GM21576 (cell line): ENCODE results near the gene B3GAT2.

ENCODE experiments used
- ATAC-seq: cut with Tn5 transposase; IDR thresholded peaks from one replicate; pipeline ENCODE4 v1.9.1; 2021; ENCODE audit warnings: mild to moderate bottlenecking, moderate library complexity; ENCODE audit not compliant: unreplicated experiment

Gene B3GAT2

GRCh38 chr6:70844301-70844700 lies 112.6 kb downstream of the B3GAT2 start:
- ATAC-seq: no peak

DNA sequence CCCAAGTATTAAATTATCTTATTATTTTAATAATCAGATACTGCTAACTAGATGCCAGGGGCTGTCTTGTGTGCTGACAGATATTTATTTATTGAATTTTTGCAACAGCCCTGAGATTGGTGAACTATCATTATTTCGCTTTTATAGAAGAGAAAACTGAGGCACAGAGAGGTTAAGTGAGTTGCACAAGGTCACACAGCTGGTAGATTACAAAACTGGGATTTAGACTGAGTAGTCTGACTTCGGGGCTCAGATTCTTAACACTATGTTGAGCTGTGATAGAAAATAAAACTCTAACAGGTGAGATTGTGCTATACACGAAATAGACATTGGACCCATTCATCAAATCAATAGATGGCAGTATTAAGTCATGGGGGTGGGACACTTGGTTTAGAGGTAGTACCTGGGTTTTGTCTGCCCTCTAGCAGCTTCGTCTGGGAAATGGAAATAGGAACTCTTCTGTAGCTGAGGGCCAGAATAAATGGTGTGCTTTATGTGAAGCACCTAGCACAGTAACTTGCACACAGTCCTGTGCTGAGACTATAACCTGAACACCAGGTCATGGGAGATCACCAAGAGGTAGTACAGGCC lies 113.4 kb downstream of the B3GAT2 start:
- ATAC-seq: no peak

DNA sequence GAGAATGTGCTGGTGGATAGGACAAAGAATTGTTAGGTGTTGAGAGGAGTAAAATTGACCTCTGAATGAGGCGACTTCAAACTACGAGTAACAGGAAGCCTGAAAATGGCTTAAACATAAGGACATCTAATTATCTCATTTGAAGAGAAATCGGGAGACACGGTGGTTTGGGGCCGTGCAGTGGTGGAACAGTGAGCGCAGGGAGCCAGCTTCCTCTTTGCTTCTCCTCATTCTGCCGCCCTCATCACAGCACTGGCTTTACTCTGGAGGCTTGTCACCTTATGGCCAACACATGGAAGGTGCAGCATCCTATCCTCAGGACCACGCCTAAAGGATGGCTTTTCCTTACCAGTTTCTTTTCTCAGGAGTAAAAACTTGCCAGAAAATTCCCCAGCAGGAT lies 114.3 kb downstream of the B3GAT2 start:
- ATAC-seq: no peak

DNA sequence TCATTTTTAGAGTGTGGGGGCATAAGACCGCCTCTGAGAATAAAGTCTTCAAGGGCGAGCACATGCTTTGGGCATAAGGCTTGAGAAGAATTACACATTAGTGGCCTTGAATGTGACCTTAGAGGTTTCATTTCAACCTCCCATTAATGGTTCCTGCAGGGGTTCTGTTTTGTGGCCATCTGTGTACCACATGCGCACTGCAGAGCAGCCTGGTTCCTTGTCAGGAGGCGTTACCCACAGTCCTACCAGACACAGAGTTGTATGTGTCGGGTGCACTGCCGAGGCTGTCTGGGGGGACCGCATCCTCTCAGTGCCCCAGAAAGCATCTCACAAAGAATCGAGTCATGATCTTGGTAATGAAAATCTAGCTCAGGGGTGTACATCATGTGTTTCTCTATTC lies 115.7 kb downstream of the B3GAT2 start:
- ATAC-seq: no peak

GRCh38 chr6:70839286-70840266 lies 117.3 kb downstream of the B3GAT2 start:
- no peak for ATAC-seq

- no peak for ATAC-seq
Measured at GRCh38 chr6:70838907-70839285, 118.0 kb downstream of the B3GAT2 start.

DNA sequence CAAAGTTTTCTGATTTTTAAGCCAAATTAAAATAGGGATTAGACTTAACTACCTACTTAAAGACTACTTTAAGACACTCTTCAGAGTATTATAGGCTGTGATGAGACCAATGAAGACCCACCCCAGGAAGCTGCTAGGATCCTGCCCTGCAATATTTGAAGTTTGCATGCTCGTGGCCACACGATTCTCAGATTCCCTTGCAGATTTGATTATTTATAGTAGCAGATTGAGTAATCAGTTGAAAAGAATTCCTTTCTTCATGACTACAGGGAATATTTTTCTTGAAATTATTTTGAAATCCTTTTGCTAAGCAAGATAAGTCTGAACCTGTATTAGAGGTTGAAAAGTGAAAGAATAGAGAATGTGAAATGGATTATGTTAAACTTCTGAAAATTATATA lies 122.3 kb downstream of the B3GAT2 start:
- no peak for ATAC-seq

GRCh38 chr6:70831427-70831826 lies 125.4 kb downstream of the B3GAT2 start:
- ATAC-seq: no peak

DNA sequence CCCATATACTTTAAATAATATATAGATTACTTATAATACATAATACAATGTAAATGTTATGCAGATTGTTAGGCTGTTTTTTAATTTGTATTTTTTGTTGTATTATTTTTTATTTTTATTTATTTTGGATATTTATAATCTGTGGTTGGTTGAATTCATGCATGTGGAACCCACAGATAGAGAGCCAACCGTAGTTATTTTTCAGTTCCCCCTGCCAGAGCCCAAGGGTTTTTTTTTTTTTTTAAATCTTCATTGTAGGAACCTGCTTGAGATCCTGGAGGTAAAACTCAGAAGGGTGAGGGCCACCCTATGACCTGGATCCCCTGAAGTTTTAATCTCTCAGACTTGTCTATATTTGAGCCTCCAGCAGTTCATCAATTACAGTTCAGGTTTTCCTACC lies 133.2 kb downstream of the B3GAT2 start:
- ATAC-seq: peak; percentile 65

GRCh38 chr6:70821751-70822150 lies 135.1 kb downstream of the B3GAT2 start:
- ATAC-seq: no peak

DNA sequence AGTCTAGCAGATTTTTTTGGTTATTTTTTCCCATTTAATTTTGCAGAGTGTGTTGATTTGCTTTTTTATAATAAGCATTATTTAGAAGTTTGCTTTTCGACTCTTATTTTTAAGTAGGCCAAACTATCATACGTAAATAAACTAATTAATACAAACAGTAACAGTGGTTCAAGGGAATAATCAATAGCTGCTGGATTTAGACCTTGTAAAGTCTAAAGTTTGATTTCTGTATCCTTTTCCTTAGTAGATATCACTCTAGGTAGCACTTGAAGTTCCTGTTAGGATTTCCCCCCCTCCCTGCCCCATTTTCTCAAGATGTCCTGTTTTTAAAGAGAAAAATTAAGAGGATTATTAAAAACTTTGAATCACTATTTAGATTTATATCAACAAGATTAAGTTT lies 136.1 kb downstream of the B3GAT2 start:
- no peak for ATAC-seq

DNA sequence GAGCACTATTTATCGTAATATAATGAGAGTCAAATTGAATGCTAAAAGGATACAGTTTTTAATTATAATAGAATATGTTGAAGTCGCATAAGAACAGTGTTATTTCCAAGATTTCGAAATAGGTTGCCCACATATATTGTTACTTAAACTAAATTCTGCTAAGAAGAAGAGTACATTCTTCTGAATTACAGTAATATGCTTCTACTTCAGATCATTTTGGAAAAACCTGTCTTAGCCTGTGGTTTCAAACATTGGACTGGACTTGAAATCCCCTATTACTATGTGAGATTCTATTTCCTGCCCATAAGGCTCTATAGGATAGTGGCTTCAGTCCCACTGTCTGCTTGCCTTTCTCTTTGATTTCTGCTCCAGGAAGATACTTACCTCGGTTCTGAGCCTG lies 137.2 kb downstream of the B3GAT2 start:
- ATAC-seq: no peak

- no peak for ATAC-seq
Measured at GRCh38 chr6:70813885-70814284, 143.0 kb downstream of the B3GAT2 start.

GRCh38 chr6:70811788-70812187 lies 145.1 kb downstream of the B3GAT2 start:
- ATAC-seq: no peak
